CD4-positive, alpha-beta memory T cell (primary cell): ENCODE measurements around the gene MYO1C. TPM values are rescaled to one million over a fixed set of nuclear protein-coding genes. Genes with fewer than 3 reads are reported as not detected.

Source experiments
- CTCF ChIA-PET: fragments of 350-600 bp; sonication (Branson Sonifier 250); formaldehyde crosslinking; loops from one replicate; lab custom pipeline; 2021; ENCODE audit warnings: inconsistent platforms; ENCODE audit not compliant: partially characterized antibody; lab: Charles Lee
- POLR2A ChIA-PET: fragments of 350-600 bp; sonication (Branson Sonifier 250); formaldehyde crosslinking; loops from one replicate; lab custom pipeline; 2021; ENCODE audit not compliant: partially characterized antibody; lab: Charles Lee
- DNase-seq, 5 donors: peaks; one replicate each; pipeline versions ENCODE4 v3.0.0 to v3.0.0-alpha.2; 2020 to 2022; ENCODE audit warnings: mixed read lengths in 1 of 5
- H3K27ac ChIP-seq: one replicate; pipeline ENCODE4 v1.7.0; 2013; ENCODE audit warnings: low read depth, low read length
- H3K27me3 ChIP-seq: 2 replicates; pipeline ENCODE4 v1.7.0; 2013; ENCODE audit warnings: mild to moderate bottlenecking, low read length, moderate library complexity; ENCODE audit not compliant: insufficient read depth
- H3K36me3 ChIP-seq: 2 replicates; pipeline ENCODE4 v1.7.0; 2013; ENCODE audit warnings: mild to moderate bottlenecking, low read length, moderate library complexity; ENCODE audit not compliant: insufficient read depth
- H3K4me1 ChIP-seq: 2 replicates; pipeline ENCODE4 v1.7.0; 2013; ENCODE audit warnings: mild to moderate bottlenecking, low read length, moderate library complexity; ENCODE audit not compliant: insufficient read depth
- H3K4me3 ChIP-seq, 2 donors: one replicate each; pipeline ENCODE4 v1.7.0; 2013; ENCODE audit warnings: low read length in 2 of 2, mild to moderate bottlenecking in 1 of 2
- H3K9me3 ChIP-seq, 2 donors: one replicate each; pipeline ENCODE4 v1.7.0; 2013; ENCODE audit warnings: low read length in 2 of 2, control low read depth in 1 of 2; ENCODE audit not compliant: control insufficient read depth in 1 of 2
- H3K27ac Mint-ChIP-seq, 7 donors: one replicate each; pipeline ENCODE4 v1.8.0; 2020 to 2021; ENCODE audit warnings: mixed read lengths in 7 of 7, mild to moderate bottlenecking in 6 of 7, inconsistent platforms in 3 of 7, moderate library complexity in 3 of 7
- H3K27me3 Mint-ChIP-seq, 2 donors: one replicate each; pipeline ENCODE4 v1.8.0; 2020 to 2021; ENCODE audit warnings: mixed read lengths in 2 of 2
- H3K36me3 Mint-ChIP-seq, 2 donors: one replicate each; pipeline ENCODE4 v1.8.0; 2020 to 2021; ENCODE audit warnings: mixed read lengths in 2 of 2, inconsistent platforms in 1 of 2, mild to moderate bottlenecking in 1 of 2
- H3K4me1 Mint-ChIP-seq, 4 donors: one replicate each; pipeline ENCODE4 v1.8.0; 2020 to 2021; ENCODE audit warnings: mixed read lengths in 4 of 4, mild to moderate bottlenecking in 1 of 4
- H3K4me3 Mint-ChIP-seq, 8 donors: one replicate each; pipeline ENCODE4 v1.8.0; 2020 to 2021; ENCODE audit warnings: mixed read lengths in 8 of 8, mild to moderate bottlenecking in 7 of 8, moderate library complexity in 6 of 8, inconsistent platforms in 3 of 8
- H3K9me3 Mint-ChIP-seq, 8 donors: one replicate each; pipeline ENCODE4 v1.8.0; 2020 to 2021; ENCODE audit warnings: mixed read lengths in 8 of 8, mild to moderate bottlenecking in 5 of 8, inconsistent platforms in 3 of 8, moderate library complexity in 1 of 8
- intact Hi-C: fragments of 100-400 bp; cut with micrococcal nuclease; formaldehyde crosslinking; loops from one replicate; pipeline ENCODE4 v1.15.1; 2023
- polyA plus RNA-seq, 2 donors: library from polyadenylated mRNA; unstranded; fragments of 300-500 nt; fragmentation: Illumina TruSeq; gene quantifications; one replicate each; pipeline ENCODE4 v1.2.3, GENCODE V29; 2021
- total RNA-seq, 2 experiments: library from RNA; stranded (reverse); gene quantifications; one replicate each; pipeline ENCODE4 v1.2.3, GENCODE V29; 2021

Gene MYO1C
- total and polyA plus RNA-seq, 4 experiments from 2014 or later = 6.3 to 31.1 (median 24.8) TPM

GRCh38 chr17:1518410-1518809 is 25.9 kb upstream of the MYO1C start:
- H3K4me3 ChIP-seq = no peak overlapping the region
- H3K36me3 ChIP-seq = peaks cover 9% of the 10 kb centered on the region
- no peaks in the 10 kb centered on the region for H3K27me3 ChIP-seq
- H3K4me1 Mint-ChIP-seq = peaks cover 15 to 35% (median 25%) of the 10 kb centered on the region in 4 donors
- intact Hi-C loops = no loop called here
- H3K27ac ChIP-seq = no peak overlapping the region
- peaks cover 12 to 45% of the 10 kb centered on the region in 2 donors for H3K36me3 Mint-ChIP-seq
- H3K9me3 Mint-ChIP-seq = no peaks in the 10 kb centered on the region
- ChIA-PET POLR2A (interaction anchor here (1.0 to 4.1 kb wide), 4 partner anchors 8 to 119 kb away, joined by 3 to 52 read pairs (median 12); partner anchors contain the start of genes CRK and YWHAE), CTCF (interaction anchor here (1.6 to 2.6 kb wide), 2 partner anchors 14 to 153 kb away, joined by 5 to 11 read pairs; no protein-coding TSS in a partner anchor)
- no peaks in the 10 kb centered on the region for H3K9me3 ChIP-seq
- no peaks in the 10 kb centered on the region for H3K27me3 Mint-ChIP-seq
- H3K27ac Mint-ChIP-seq = peak overlapping the region in 6 of 7 donors; percentile 12 to 94 (median 44)
- no peak for DNase-seq
- peaks cover 22% of the 10 kb centered on the region for H3K4me1 ChIP-seq
- H3K4me3 Mint-ChIP-seq = peak overlapping the region in 6 of 8 donors; percentile 15 to 80 (median 42)

- H3K4me1 ChIP-seq = peaks cover 26% of the 10 kb centered on the region
- no peaks in the 10 kb centered on the region for H3K9me3 ChIP-seq
- Mint-ChIP-seq H3K4me1 (peaks cover 15 to 43% (median 29%) of the 10 kb centered on the region in 4 donors), H3K27me3 (no peaks in the 10 kb centered on the region), H3K27ac (peak within 1 kb of the TSS; percentile 92 to 97 (median 95)), H3K9me3 (no peaks in the 10 kb centered on the region), H3K36me3 (peaks cover 24 to 53% of the 10 kb centered on the region in 2 donors), H3K4me3 (peak within 1 kb of the TSS; percentile 90 to 95 (median 92))
- POLR2A ChIA-PET = interaction anchor here (0.6 to 5.7 kb wide), 36 partner anchors 10 to 876 kb away, joined by 3 to 136 read pairs (median 8); partner anchors contain the start of genes CRK, MYO1C, PITPNA and RILP
- intact Hi-C loops = loop anchor here (1.0 to 2.0 kb wide), 6 partner anchors 28 to 248 kb away; partner anchors contain the start of genes CRK, PITPNA, SLC43A2 and YWHAE
- H3K27me3 ChIP-seq = no peaks in the 10 kb centered on the region
- DNase-seq = peak; percentile 97 to 99 (median 98)
- H3K4me3 ChIP-seq = peak within 1 kb of the TSS; percentile 68 to 97
- CTCF ChIA-PET = interaction anchor here (0.9 to 8.4 kb wide), 20 partner anchors 16 to 257 kb away, joined by 3 to 211 read pairs (median 4); partner anchors contain the start of gene MYO1C
- H3K27ac ChIP-seq = peak within 1 kb of the TSS; percentile 89
- H3K36me3 ChIP-seq = peaks cover 23% of the 10 kb centered on the region
These were observed 24.1 kb upstream of the MYO1C start, which contains the start of gene INPP5K for GRCh38 chr17:1516388-1517161. INPP5K (minus strand) TSS chr17:1516612; CDS start chr17:1516499, 113 bp downstream.

- peaks cover 30% of the 10 kb centered on the region for H3K36me3 ChIP-seq
These were observed 23.3 kb upstream of the MYO1C start for GRCh38 chr17:1515640-1516387.

GRCh38 chr17:1512351-1512750 is 19.9 kb upstream of the MYO1C start:
- Mint-ChIP-seq H3K36me3 (peaks cover 32 to 69% of the 10 kb centered on the region in 2 donors), H3K27me3 (no peaks in the 10 kb centered on the region), H3K27ac (peak overlapping the region in 1 of 7 donors; percentile 30), H3K4me1 (peaks cover 17 to 41% (median 31%) of the 10 kb centered on the region in 4 donors), H3K4me3 (no peak overlapping the region), H3K9me3 (peaks cover 0 to 5% (median 0%) of the 10 kb centered on the region in 8 donors)
- ChIA-PET POLR2A (interaction anchor here (5.7 kb wide), 1 partner anchor 149 kb away, joined by 136 read pairs; no protein-coding TSS in a partner anchor), CTCF (interaction anchor here (8.4 kb wide), 1 partner anchor 147 kb away, joined by 211 read pairs; no protein-coding TSS in a partner anchor)
- intact Hi-C loops = no loop called here
- DNase-seq = no peak
- H3K36me3 ChIP-seq = peaks cover 47% of the 10 kb centered on the region
- H3K9me3 ChIP-seq = no peaks in the 10 kb centered on the region
- peaks cover 19% of the 10 kb centered on the region for H3K4me1 ChIP-seq
- no peak overlapping the region for H3K4me3 ChIP-seq
- no peak overlapping the region for H3K27ac ChIP-seq
- H3K27me3 ChIP-seq = no peaks in the 10 kb centered on the region

More at GRCh38 chr17:1515640-1516387, 23.3 kb upstream of the MYO1C start:
- H3K9me3 ChIP-seq = no peaks in the 10 kb centered on the region
- peaks cover 26% of the 10 kb centered on the region for H3K4me1 ChIP-seq
- H3K27me3 Mint-ChIP-seq = no peaks in the 10 kb centered on the region
- no peaks in the 10 kb centered on the region for H3K27me3 ChIP-seq
- intact Hi-C loops = loop anchor here (1.0 to 2.0 kb wide), 8 partner anchors 28 to 247 kb away; partner anchors contain the start of genes CRK, PITPNA, SLC43A2 and YWHAE
- peaks cover 15 to 46% (median 31%) of the 10 kb centered on the region in 4 donors for H3K4me1 Mint-ChIP-seq
- ChIA-PET POLR2A (interaction anchor here (0.5 to 5.7 kb wide), 41 partner anchors 11 to 877 kb away, joined by 3 to 136 read pairs (median 7); partner anchors contain the start of genes CRK, MYO1C, PITPNA and RILP), CTCF (interaction anchor here (0.9 to 8.4 kb wide), 28 partner anchors 11 to 256 kb away, joined by 3 to 211 read pairs (median 4); partner anchors contain the start of genes CRK and MYO1C)
- peaks cover 27 to 60% of the 10 kb centered on the region in 2 donors for H3K36me3 Mint-ChIP-seq
- H3K27ac Mint-ChIP-seq = peak overlapping the region; percentile 92 to 97 (median 95)
- DNase-seq = peak; percentile 65 to 80 (median 69)
- peak overlapping the region; percentile 89 for H3K27ac ChIP-seq
- no peaks in the 10 kb centered on the region for H3K9me3 Mint-ChIP-seq
- peak overlapping the region; percentile 68 to 97 for H3K4me3 ChIP-seq
- H3K4me3 Mint-ChIP-seq = peak overlapping the region; percentile 90 to 95 (median 92)

GRCh38 chr17:1511756-1512321 is 19.4 kb upstream of the MYO1C start:
- H3K27me3 Mint-ChIP-seq = no peaks in the 10 kb centered on the region
- intact Hi-C loops = no loop called here
- Histone ChIP-seq H3K4me1 (peaks cover 18% of the 10 kb centered on the region), H3K27ac (no peak overlapping the region), H3K27me3 (no peaks in the 10 kb centered on the region), H3K36me3 (peaks cover 52% of the 10 kb centered on the region), H3K9me3 (no peaks in the 10 kb centered on the region), H3K4me3 (no peak overlapping the region)
- CTCF ChIA-PET = interaction anchor here (8.4 kb wide), 1 partner anchor 147 kb away, joined by 211 read pairs; no protein-coding TSS in a partner anchor
- H3K4me3 Mint-ChIP-seq = no peak overlapping the region
- peak overlapping the region in 1 of 7 donors; percentile 35 for H3K27ac Mint-ChIP-seq
- peaks cover 37 to 72% of the 10 kb centered on the region in 2 donors for H3K36me3 Mint-ChIP-seq
- H3K9me3 Mint-ChIP-seq = peaks cover 0 to 5% (median 0%) of the 10 kb centered on the region in 8 donors
- DNase-seq = no peak
- POLR2A ChIA-PET = interaction anchor here (1.3 to 5.7 kb wide), 2 partner anchors 20 to 148 kb away, joined by 3 to 136 read pairs; partner anchors contain the start of gene MYO1C
- H3K4me1 Mint-ChIP-seq = peaks cover 17 to 41% (median 32%) of the 10 kb centered on the region in 4 donors

- Histone ChIP-seq H3K36me3 (peaks cover 58% of the 10 kb centered on the region), H3K9me3 (no peaks in the 10 kb centered on the region), H3K27me3 (no peaks in the 10 kb centered on the region), H3K4me1 (peaks cover 18% of the 10 kb centered on the region), H3K27ac (no peak overlapping the region), H3K4me3 (no peak overlapping the region)
- no peak overlapping the region for H3K4me3 Mint-ChIP-seq
- intact Hi-C loops = no loop called here
- POLR2A ChIA-PET = interaction anchor here (1.3 kb wide), 1 partner anchor 19 kb away, joined by 3 read pairs; the partner anchor contains the start of gene MYO1C
- no peak for DNase-seq
- CTCF ChIA-PET = interaction anchor here (8.4 kb wide), 1 partner anchor 146 kb away, joined by 211 read pairs; no protein-coding TSS in a partner anchor
- H3K4me1 Mint-ChIP-seq = peaks cover 17 to 41% (median 32%) of the 10 kb centered on the region in 4 donors
- H3K27me3 Mint-ChIP-seq = no peaks in the 10 kb centered on the region
- peaks cover 0 to 5% (median 0%) of the 10 kb centered on the region in 8 donors for H3K9me3 Mint-ChIP-seq
- H3K27ac Mint-ChIP-seq = no peak overlapping the region
- H3K36me3 Mint-ChIP-seq = peaks cover 42 to 74% of the 10 kb centered on the region in 2 donors
These were observed 18.8 kb upstream of the MYO1C start for GRCh38 chr17:1511290-1511689.
